ENCODE results near the gene DPCD. TPM values are rescaled to one million over a fixed set of nuclear protein-coding genes. Genes with fewer than 3 reads are reported as not detected.

Gene DPCD
- total RNA-seq, result 27.5 and 33.4 TPM in 2 replicates

DNA sequence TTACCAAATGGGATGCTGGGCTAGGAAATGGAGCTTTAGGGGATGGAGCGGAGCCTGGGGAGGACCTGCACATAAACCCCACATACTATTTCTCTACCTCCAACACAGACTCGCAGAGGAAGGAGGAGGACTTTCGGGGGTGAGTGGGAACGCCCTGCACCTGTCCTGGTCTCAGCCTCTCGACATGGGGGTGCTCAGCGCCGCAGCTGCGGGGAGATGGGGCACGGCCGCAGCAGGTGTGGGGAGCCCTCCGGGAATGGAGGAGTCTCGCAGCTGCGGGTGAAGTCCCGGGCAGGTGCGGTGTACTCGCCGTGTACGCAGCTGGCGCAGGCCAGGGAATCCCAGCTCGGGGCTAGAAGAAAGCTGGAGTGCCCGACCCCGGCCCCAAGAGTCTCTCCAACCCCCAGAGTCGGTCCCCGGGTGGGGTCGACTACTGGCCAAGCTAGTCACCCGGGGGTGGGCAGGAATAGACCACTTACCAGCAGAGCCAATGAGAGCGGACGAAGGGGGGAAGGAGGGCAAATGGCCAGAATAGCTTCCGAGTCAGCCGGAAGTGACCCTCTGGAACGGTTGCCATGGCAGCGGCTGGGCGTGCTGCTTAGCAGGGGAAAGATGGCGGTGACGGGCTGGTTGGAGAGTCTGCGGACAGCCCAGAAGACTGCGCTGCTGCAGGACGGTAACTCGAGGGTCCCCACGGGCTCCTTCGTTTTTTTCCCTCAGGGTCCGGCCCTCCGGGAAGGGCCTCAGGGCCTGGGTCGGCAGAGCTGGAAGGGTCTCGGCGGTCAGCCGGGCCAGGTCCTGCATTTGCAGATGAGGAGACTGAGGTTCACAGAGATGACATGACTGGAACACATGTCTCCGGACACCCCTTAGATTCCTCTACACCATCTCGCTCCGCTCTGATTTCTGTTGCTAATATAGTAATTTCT is at the start of gene DPCD, which contains the start of gene POLL:
Gene DPCD, plus strand, starts transcription at position 597 of the 929 bp plus-strand sequence. Its CDS starts 16 bp downstream, at position 613.
Gene POLL, minus strand, starts transcription at position 533 of the 929 bp plus-strand sequence. CDS start 897 bp downstream, outside the sequence.

Other genes with a start within 250 kb of the DPCD start
- gene BTRC, start 234.2 kb upstream of the DPCD start, total RNA-seq, result 7.0 and 8.3 TPM in 2 replicates
- 18.4 and 33.8 TPM in 2 replicates for gene POLL, start 64 bp upstream of the DPCD start, total RNA-seq
- gene FBXW4, start 106.8 kb downstream of the DPCD start, total RNA-seq, result 16.5 and 32.1 TPM in 2 replicates
- not detected in 2 replicates for gene FGF8, start 187.8 kb downstream of the DPCD start, total RNA-seq
- gene NPM3, start 195.1 kb downstream of the DPCD start, total RNA-seq, result 61.9 and 106 TPM in 2 replicates
- 37.6 and 46.1 TPM in 2 replicates for gene OGA, start 230.1 kb downstream of the DPCD start, total RNA-seq